ENCODE results near the gene DPH7.

The DPH7 gene

DNA sequence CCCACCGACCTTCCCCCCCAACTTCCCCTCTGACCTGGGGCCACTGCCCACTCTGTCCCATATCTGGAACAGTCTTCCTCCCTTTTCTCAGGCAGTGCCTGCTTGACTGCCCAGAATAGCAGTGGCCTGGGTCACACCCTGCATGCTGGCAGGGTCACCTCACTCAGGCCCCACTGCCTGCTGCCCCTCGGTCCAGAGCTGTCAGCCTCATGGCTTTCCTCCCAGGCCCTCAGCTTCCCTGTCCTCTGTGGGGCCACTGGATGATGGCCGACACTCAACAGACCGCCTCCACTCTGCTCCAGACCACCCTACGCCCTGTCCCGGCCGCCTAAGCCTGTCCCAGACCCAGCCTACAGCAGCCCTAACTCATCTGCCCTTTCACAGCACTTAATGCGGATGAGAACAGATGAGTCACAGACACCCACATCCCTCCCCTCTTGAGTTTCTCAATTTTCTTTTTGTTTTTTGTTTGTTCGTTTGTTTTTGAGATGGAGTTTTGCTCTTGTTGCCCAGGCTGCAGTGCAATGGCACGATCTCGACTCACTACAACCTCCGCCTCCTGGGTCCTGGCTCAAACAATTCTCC is 34.5 kb downstream of the DPH7 start:
- Histone ChIP-seq H4K20me1 (ENCODE audit: insufficient read depth, low read length) (peaks cover 5% of the 10 kb centered on the region; the same call in 1 of the 2 replicates), H3K36me3 (ENCODE audit: insufficient read depth, low read length) (no peaks in the 10 kb centered on the region), H3K79me2 (ENCODE audit: insufficient read depth, low read length) (no peaks in the 10 kb centered on the region), H3K9me3 (ENCODE audit: insufficient read depth, low read length, severe bottlenecking) (no peaks in the 10 kb centered on the region), H3K4me1 (ENCODE audit: insufficient read depth, low read length) (no peaks in the 10 kb centered on the region), H3K4me3 (ENCODE audit: low read depth in 1 of 2, low read length in 2 of 2) (no peak overlapping the region), H3K27me3 (ENCODE audit: insufficient read depth, low read length, poor library complexity) (no peaks in the 10 kb centered on the region), H2AFZ (ENCODE audit: low read depth, low read length) (no peak overlapping the region), H3K27ac (ENCODE audit: low read length) (no peak overlapping the region), H3K4me2 (ENCODE audit: insufficient read depth, low read length) (no peak overlapping the region), H3K9ac (ENCODE audit: low read depth, low read length) (no peak overlapping the region)
- TF ChIP-seq CTCF (IDR thresholded peaks at IDR 0.05; ENCODE audit: borderline replicate concordance, extremely low read depth, low read length, poor library complexity, severe bottlenecking) (no peak), EZH2 (IDR thresholded peaks at IDR 0.05; ENCODE audit: borderline replicate concordance, low read depth, low read length, severe bottlenecking) (no peak)
- no peak for ATAC-seq (ENCODE audit: insufficient read depth, low read depth)
- DNase-seq = no peak

- no peaks in the 10 kb centered on the region for H3K27me3 ChIP-seq (ENCODE audit: insufficient read depth, low read length, poor library complexity)
- no peaks in the 10 kb centered on the region for H3K79me2 ChIP-seq (ENCODE audit: insufficient read depth, low read length)
- no peak overlapping the region for H3K9ac ChIP-seq (ENCODE audit: low read depth, low read length)
- no peak for ATAC-seq (ENCODE audit: insufficient read depth, low read depth)
- no peak for DNase-seq
- H3K4me1 ChIP-seq (ENCODE audit: insufficient read depth, low read length) = no peaks in the 10 kb centered on the region
- peaks cover 5% of the 10 kb centered on the region; the same call in 1 of the 2 replicates for H4K20me1 ChIP-seq (ENCODE audit: insufficient read depth, low read length)
- no peak overlapping the region for H2AFZ ChIP-seq (ENCODE audit: low read depth, low read length)
- no peak for TF ChIP-seq EZH2 (IDR thresholded peaks at IDR 0.05; ENCODE audit: borderline replicate concordance, low read depth, low read length, severe bottlenecking)
- no peak for TF ChIP-seq CTCF (IDR thresholded peaks at IDR 0.05; ENCODE audit: borderline replicate concordance, extremely low read depth, low read length, poor library complexity, severe bottlenecking)
- H3K27ac ChIP-seq (ENCODE audit: low read length) = no peak overlapping the region
- no peak overlapping the region for H3K4me3 ChIP-seq (ENCODE audit: low read depth in 1 of 2, low read length in 2 of 2)
- no peak overlapping the region for H3K4me2 ChIP-seq (ENCODE audit: insufficient read depth, low read length)
- no peaks in the 10 kb centered on the region for H3K36me3 ChIP-seq (ENCODE audit: insufficient read depth, low read length)
- H3K9me3 ChIP-seq (ENCODE audit: insufficient read depth, low read length, severe bottlenecking) = no peaks in the 10 kb centered on the region
Measured at GRCh38 chr9:137543237-137543963, 35.3 kb downstream of the DPH7 start.

DNA sequence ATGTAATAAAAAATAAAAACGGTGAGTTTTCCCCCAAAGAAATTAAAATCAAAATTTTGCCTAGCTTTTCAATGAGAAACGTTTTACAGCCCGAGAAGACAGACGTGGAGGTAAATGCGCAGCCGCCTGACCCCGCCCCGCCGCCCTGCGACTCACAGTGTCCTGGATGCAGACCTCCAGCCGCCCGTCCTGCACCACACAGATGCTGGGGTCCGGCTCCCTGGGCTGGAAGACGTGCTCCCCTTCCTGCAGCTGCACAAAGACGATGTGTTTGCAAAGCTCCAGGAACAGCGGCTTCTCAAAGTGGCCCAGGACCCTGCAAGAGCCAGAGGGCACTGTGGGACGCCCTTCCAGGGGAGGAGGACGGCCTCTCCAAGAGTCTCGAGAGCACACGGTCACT is 36.2 kb downstream of the DPH7 start:
- Histone ChIP-seq H3K27ac (ENCODE audit: low read length) (no peak overlapping the region), H3K4me1 (ENCODE audit: insufficient read depth, low read length) (no peaks in the 10 kb centered on the region), H3K79me2 (ENCODE audit: insufficient read depth, low read length) (no peaks in the 10 kb centered on the region), H3K27me3 (ENCODE audit: insufficient read depth, low read length, poor library complexity) (no peaks in the 10 kb centered on the region), H3K36me3 (ENCODE audit: insufficient read depth, low read length) (no peaks in the 10 kb centered on the region), H3K9me3 (ENCODE audit: insufficient read depth, low read length, severe bottlenecking) (no peaks in the 10 kb centered on the region), H3K9ac (ENCODE audit: low read depth, low read length) (no peak overlapping the region), H4K20me1 (ENCODE audit: insufficient read depth, low read length) (peaks cover 5% of the 10 kb centered on the region; the same call in 1 of the 2 replicates), H3K4me3 (ENCODE audit: low read depth in 1 of 2, low read length in 2 of 2) (no peak overlapping the region), H2AFZ (ENCODE audit: low read depth, low read length) (no peak overlapping the region), H3K4me2 (ENCODE audit: insufficient read depth, low read length) (no peak overlapping the region)
- DNase-seq = no peak
- no peak for ATAC-seq (ENCODE audit: insufficient read depth, low read depth)
- TF ChIP-seq CTCF (IDR thresholded peaks at IDR 0.05; ENCODE audit: borderline replicate concordance, extremely low read depth, low read length, poor library complexity, severe bottlenecking) (no peak), EZH2 (IDR thresholded peaks at IDR 0.05; ENCODE audit: borderline replicate concordance, low read depth, low read length, severe bottlenecking) (no peak)

All from DND-41 (cell line).